ENCODE data around the gene ROR2.
"Not testable (repeated sequence)": the region's sequence is repeated elsewhere in the genome, so short reads cannot be mapped to it uniquely, and the experiment has no call there.

ROR2 gene

DNA sequence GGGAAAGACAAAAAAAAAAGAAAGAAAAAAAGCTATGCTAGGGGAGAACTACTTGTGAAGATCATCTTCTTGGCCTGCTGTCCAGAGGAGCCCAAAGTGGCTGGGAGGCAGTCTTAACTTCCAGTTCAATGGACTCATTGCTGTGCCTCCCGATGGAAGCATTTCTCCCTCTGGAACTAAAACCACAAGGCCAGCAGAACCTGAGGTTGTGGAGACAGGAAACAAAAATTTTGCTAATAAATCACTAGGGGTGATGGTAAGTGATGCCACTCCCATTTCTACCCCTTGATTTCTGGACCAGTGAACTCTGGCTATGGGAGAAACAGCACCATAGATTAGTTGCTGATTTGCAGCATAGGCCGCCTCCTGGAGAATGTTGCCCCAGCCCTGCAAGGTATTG is 402.9 kb downstream of the ROR2 start:
- no peaks in the 10 kb centered on the region for H3K4me1 Mint-ChIP-seq
- H3K4me3 Mint-ChIP-seq = no peak overlapping the region
- ATAC-seq = no peak
- no peaks in the 10 kb centered on the region for H3K27me3 Mint-ChIP-seq
- H3K27ac Mint-ChIP-seq = no peak overlapping the region
- H3K9me3 Mint-ChIP-seq = peaks cover 4% of the 10 kb centered on the region
- H3K36me3 Mint-ChIP-seq = no peaks in the 10 kb centered on the region

DNA sequence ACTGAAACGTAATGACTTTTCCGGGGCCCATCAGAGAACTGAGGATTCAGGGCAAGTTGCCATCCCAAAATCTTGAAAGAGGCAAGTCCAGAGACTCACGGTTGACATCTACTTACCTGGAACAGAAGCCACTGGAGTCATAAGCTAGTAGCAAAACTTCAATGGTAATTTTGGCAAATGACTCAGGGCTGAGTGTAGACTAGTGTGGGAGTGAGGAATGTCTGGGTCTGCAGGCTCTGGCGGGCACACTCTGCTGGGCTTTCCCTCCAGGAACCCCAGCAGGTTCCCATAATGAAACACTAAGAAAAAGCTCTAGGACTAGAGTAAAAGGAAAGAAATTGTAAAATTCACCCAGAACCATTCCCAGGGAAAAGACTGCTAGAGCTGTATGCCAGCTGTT is 403.5 kb downstream of the ROR2 start:
- ATAC-seq = no peak
- peaks cover 7% of the 10 kb centered on the region for H3K9me3 Mint-ChIP-seq
- no peaks in the 10 kb centered on the region for H3K36me3 Mint-ChIP-seq
- H3K4me3 Mint-ChIP-seq = no peak overlapping the region
- no peaks in the 10 kb centered on the region for H3K4me1 Mint-ChIP-seq
- H3K27ac Mint-ChIP-seq = no peak overlapping the region
- H3K27me3 Mint-ChIP-seq = no peaks in the 10 kb centered on the region

DNA sequence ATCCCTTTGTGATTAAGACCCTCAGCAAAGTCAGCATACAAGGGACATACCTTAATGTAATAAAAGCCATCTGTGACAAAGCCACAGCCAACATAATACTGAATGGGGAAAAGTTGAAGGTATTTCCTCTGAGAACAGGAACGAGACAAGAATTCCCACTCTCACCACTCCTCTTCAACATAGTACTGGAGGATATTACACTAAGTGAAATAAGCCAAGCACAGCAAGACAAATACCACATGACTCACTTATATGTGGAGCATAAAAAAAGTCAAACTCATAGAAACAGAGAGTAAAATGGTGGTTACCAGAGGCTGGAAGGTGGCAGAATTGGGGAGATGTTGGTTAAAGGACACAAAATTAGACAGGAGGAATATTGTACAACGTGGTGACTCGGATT is 408.3 kb downstream of the ROR2 start:
- no peaks in the 10 kb centered on the region for H3K36me3 Mint-ChIP-seq
- H3K27ac Mint-ChIP-seq = no peak overlapping the region
- H3K9me3 Mint-ChIP-seq = peaks cover 7% of the 10 kb centered on the region
- ATAC-seq = no peak
- no peaks in the 10 kb centered on the region for H3K27me3 Mint-ChIP-seq
- H3K4me3 Mint-ChIP-seq = no peak overlapping the region
- H3K4me1 Mint-ChIP-seq = peaks cover 14% of the 10 kb centered on the region

DNA sequence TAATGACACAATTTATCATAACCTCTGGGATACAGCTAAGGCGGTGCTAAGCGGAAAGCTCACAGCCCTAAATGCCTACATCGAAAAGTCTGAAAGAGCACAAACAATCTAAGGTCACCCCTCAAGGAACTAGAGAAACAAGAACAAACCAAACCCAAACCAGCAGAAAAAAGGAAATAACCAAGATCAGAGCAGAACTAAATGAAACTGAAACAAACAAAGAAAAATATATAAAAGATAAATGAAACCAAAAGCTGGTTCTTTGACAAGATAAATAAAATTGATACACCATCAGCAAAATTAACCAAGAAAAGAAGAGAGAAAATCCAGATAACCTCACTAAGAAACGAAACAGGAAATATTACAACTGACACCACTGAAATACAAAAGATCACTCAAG is 409.5 kb downstream of the ROR2 start:
- Mint-ChIP-seq H3K4me1 (peaks cover 14% of the 10 kb centered on the region), H3K27ac (peak overlapping the region; percentile 28), H3K4me3 (peak overlapping the region; percentile 5)
- H3K9me3 Mint-ChIP-seq, H3K36me3 Mint-ChIP-seq, ATAC-seq, H3K27me3 Mint-ChIP-seq: not testable (repeated sequence)

- peaks cover 14% of the 10 kb centered on the region for H3K4me1 Mint-ChIP-seq
- H3K4me3 Mint-ChIP-seq = no peak overlapping the region
- H3K9me3 Mint-ChIP-seq = no peaks in the 10 kb centered on the region
These were observed 413.8 kb downstream of the ROR2 start for GRCh38 chr9:91536211-91536691.

DNA sequence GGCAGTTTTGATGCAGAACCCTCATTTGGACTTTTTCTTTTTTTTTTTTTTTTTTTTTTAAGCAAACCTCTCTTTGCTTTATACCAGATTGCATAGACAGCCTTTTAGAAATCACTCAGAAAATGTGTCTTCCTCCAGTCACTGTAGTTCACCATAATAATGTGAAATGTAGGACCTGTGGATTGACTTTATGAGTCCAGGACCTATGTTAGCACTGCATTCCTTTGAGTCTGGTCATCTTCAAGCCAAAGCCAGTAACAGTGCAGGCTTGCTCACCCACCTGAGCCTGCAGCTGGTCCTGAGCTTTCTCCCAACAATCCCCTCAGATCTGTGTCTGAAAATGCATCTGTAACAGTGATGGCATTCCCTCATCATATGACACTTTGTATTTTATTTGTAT is 415.7 kb downstream of the ROR2 start:
- ATAC-seq = no peak
- no peak overlapping the region for H3K27ac Mint-ChIP-seq
- H3K27me3 Mint-ChIP-seq = peaks cover 11% of the 10 kb centered on the region
- H3K9me3 Mint-ChIP-seq = no peaks in the 10 kb centered on the region
- H3K4me1 Mint-ChIP-seq = no peaks in the 10 kb centered on the region
- H3K4me3 Mint-ChIP-seq = no peak overlapping the region
- no peaks in the 10 kb centered on the region for H3K36me3 Mint-ChIP-seq

More at GRCh38 chr9:91536211-91536691, 413.8 kb downstream of the ROR2 start:
- H3K27ac Mint-ChIP-seq = no peak overlapping the region
- H3K36me3 Mint-ChIP-seq = no peaks in the 10 kb centered on the region
- H3K27me3 Mint-ChIP-seq = peaks cover 11% of the 10 kb centered on the region
- no peak for ATAC-seq

DNA sequence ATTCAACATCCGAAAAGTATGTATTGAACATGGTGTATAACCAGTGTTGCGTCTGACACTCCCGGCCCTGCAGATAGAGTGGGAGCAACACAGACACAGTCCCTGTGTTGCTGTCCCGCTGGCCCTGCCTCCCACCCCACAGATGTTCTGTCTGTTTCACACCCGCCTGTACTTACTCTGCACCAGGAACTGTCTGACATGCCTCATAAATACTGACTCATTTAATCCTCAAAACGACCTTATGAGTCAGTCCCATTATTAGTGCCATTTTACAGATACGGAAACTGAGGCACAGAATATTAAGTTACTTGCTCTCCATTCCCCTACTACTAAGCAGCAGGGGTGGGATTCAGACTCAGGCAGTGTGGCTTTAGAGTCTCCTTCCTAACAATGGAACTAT is 416.6 kb downstream of the ROR2 start:
- H3K36me3 Mint-ChIP-seq = no peaks in the 10 kb centered on the region
- H3K27ac Mint-ChIP-seq = no peak overlapping the region
- H3K27me3 Mint-ChIP-seq = peaks cover 16% of the 10 kb centered on the region
- no peaks in the 10 kb centered on the region for H3K9me3 Mint-ChIP-seq
- H3K4me3 Mint-ChIP-seq = no peak overlapping the region
- no peak for ATAC-seq
- H3K4me1 Mint-ChIP-seq = no peaks in the 10 kb centered on the region

GRCh38 chr9:91532325-91532724 is 417.7 kb downstream of the ROR2 start:
- Mint-ChIP-seq H3K9me3 (peaks cover 6% of the 10 kb centered on the region), H3K36me3 (no peaks in the 10 kb centered on the region), H3K27ac (no peak overlapping the region), H3K4me3 (no peak overlapping the region), H3K27me3 (peaks cover 27% of the 10 kb centered on the region), H3K4me1 (no peaks in the 10 kb centered on the region)
- ATAC-seq = no peak

GRCh38 chr9:91530829-91531228 is 419.2 kb downstream of the ROR2 start:
- H3K27ac Mint-ChIP-seq = no peak overlapping the region
- no peaks in the 10 kb centered on the region for H3K4me1 Mint-ChIP-seq
- no peaks in the 10 kb centered on the region for H3K36me3 Mint-ChIP-seq
- no peak overlapping the region for H3K4me3 Mint-ChIP-seq
- H3K27me3 Mint-ChIP-seq = peaks cover 36% of the 10 kb centered on the region
- no peak for ATAC-seq
- peaks cover 10% of the 10 kb centered on the region for H3K9me3 Mint-ChIP-seq

- Mint-ChIP-seq H3K27me3 (peaks cover 20% of the 10 kb centered on the region), H3K4me3 (no peak overlapping the region), H3K9me3 (peaks cover 6% of the 10 kb centered on the region), H3K4me1 (no peaks in the 10 kb centered on the region), H3K36me3 (no peaks in the 10 kb centered on the region), H3K27ac (no peak overlapping the region)
- ATAC-seq = no peak
These were observed 427.5 kb downstream of the ROR2 start for GRCh38 chr9:91522481-91522880.

DNA sequence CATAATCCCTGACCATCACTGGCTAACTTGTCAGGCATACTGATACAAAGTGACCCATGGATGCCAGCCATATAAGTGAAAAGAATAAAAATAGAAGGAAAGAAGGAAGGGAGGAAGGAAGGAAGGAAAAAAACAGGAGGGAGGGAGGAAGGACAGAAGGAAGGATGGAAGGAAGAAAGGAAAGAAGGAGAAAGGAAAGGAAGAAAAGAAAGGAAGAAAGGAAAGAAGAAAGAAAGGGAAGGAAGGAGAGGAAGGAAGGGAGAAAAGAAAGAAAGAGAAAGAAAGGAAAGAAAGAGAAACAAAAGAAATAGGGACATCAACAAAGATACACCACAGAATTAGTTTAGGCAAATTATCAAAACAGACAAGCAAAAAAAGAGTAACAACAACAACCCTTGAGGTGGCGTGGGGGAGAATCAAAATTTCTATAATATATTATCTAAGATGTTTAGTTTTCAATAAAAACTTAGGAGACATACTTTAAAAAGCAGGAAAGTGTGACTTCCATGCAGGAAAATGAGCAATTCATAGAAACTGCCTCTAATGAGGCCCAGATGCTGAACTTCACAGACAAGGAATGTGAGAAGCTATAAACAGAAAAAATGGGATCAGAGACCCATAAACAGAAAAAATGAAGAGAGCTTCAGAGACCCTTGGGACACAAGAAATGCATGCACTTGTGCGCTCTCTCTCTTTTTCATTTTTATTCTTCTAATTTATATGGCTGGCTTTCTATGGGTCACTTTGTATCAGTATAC is 430.3 kb downstream of the ROR2 start:
- peaks cover 3% of the 10 kb centered on the region for H3K9me3 Mint-ChIP-seq
- no peak overlapping the region for H3K4me3 Mint-ChIP-seq
- ATAC-seq = no peak
- H3K27me3 Mint-ChIP-seq = peaks cover 9% of the 10 kb centered on the region
- H3K36me3 Mint-ChIP-seq = no peaks in the 10 kb centered on the region
- peaks cover 17% of the 10 kb centered on the region for H3K4me1 Mint-ChIP-seq
- no peak overlapping the region for H3K27ac Mint-ChIP-seq

DNA sequence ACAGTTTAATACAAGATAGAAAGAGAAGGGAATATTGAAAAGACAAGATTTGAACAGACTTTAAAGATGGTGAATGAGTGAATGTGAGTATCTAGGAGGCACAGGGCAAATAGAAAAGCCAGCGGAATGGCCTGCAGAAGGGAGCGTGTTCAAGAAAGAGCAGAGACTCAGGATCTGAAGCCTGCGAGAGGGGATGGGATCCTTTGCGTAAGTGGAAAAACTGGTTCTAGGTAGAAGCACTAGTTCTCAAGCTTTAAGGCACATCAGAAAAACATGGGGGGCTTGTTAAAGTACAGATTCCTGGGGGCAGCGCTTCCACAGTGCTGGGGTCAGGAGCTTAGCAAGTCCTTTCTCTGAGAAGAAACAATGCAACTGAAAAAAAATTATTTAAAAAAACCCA is 431.6 kb downstream of the ROR2 start:
- no peaks in the 10 kb centered on the region for H3K36me3 Mint-ChIP-seq
- peaks cover 17% of the 10 kb centered on the region for H3K4me1 Mint-ChIP-seq
- ATAC-seq = no peak
- H3K27ac Mint-ChIP-seq = no peak overlapping the region
- H3K27me3 Mint-ChIP-seq = peaks cover 16% of the 10 kb centered on the region
- H3K4me3 Mint-ChIP-seq = no peak overlapping the region
- peaks cover 3% of the 10 kb centered on the region for H3K9me3 Mint-ChIP-seq

- no peak overlapping the region for H3K4me3 Mint-ChIP-seq
- H3K9me3 Mint-ChIP-seq = peaks cover 3% of the 10 kb centered on the region
- peaks cover 21% of the 10 kb centered on the region for H3K27me3 Mint-ChIP-seq
- ATAC-seq = no peak
- no peaks in the 10 kb centered on the region for H3K36me3 Mint-ChIP-seq
- peaks cover 17% of the 10 kb centered on the region for H3K4me1 Mint-ChIP-seq
- no peak overlapping the region for H3K27ac Mint-ChIP-seq
These were observed 432.2 kb downstream of the ROR2 start for GRCh38 chr9:91517801-91518200.

DNA sequence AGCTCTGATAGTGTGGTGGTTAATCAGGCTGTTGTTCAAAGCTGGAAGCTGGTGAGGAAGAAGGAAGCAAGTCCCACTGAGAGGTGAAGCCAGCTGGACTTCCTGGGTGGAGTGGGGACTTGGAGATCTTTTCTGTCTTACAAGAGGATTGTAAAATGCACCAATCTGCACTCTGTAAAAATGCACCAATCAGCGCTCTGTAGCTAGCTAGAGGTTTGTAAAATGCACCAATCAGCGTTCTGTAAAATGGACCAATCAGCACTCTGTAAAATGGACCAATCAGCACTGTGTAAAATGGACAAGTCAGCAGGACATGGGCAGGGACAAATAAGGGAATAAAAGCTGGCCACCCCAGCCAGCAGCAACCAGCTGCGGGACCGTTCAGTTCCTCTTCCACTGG is 432.7 kb downstream of the ROR2 start:
- H3K36me3 Mint-ChIP-seq, H3K4me3 Mint-ChIP-seq, H3K9me3 Mint-ChIP-seq, ATAC-seq, H3K27ac Mint-ChIP-seq: not testable (repeated sequence)
- Mint-ChIP-seq H3K4me1 (peaks cover 17% of the 10 kb centered on the region), H3K27me3 (peaks cover 26% of the 10 kb centered on the region)

DNA sequence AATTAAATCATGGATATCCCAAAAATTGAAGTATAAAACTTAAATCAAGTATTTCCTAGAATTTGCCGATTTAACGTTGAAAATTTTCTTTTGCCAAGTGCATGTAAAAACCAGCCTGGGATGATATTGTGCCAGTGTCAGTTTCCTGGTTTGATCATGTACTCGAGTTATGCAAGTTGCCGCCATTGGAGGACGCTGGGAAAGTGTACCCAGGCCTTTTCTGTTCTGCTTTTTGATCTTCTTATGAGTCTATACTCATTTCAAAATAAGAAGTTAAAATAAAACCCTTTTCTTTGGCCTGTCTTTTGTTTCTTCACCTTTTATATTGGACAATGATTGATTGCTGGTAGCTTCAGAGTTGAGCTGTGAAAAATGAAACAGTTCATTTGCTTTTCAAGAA is 433.3 kb downstream of the ROR2 start:
- no peaks in the 10 kb centered on the region for H3K36me3 Mint-ChIP-seq
- H3K27ac Mint-ChIP-seq = no peak overlapping the region
- peaks cover 17% of the 10 kb centered on the region for H3K4me1 Mint-ChIP-seq
- peaks cover 7% of the 10 kb centered on the region for H3K9me3 Mint-ChIP-seq
- no peak overlapping the region for H3K4me3 Mint-ChIP-seq
- H3K27me3 Mint-ChIP-seq = peaks cover 31% of the 10 kb centered on the region
- peak; percentile 68 for ATAC-seq

GRCh38 chr9:91516081-91516480 is 433.9 kb downstream of the ROR2 start:
- no peak for ATAC-seq
- peaks cover 17% of the 10 kb centered on the region for H3K4me1 Mint-ChIP-seq
- H3K27ac Mint-ChIP-seq = peak overlapping the region; percentile 51

More at GRCh38 chr9:91516081-91516480, 433.9 kb downstream of the ROR2 start:
- no peak overlapping the region for H3K4me3 Mint-ChIP-seq
- H3K36me3 Mint-ChIP-seq = no peaks in the 10 kb centered on the region
- H3K9me3 Mint-ChIP-seq = peaks cover 11% of the 10 kb centered on the region
- peaks cover 38% of the 10 kb centered on the region for H3K27me3 Mint-ChIP-seq

All from stimulated activated memory B cell treated with anti-CD40 and anti-IgM and Interleukin-4, amounts not matched to agents 10 μg/mL and 1 μg/mL and 100 μg/mL, for 72 hours (primary cell).